Measurements from ENCODE around the gene NIFK.

Gene NIFK

GRCh38 chr2:121731366-121731765 is 5.3 kb downstream of the NIFK start:
- no peak overlapping the region for H3K4me3 ChIP-seq (ENCODE audit: control insufficient read depth, low read depth, low read length)
- no peak for TF ChIP-seq CTCF (IDR thresholded peaks at IDR 0.05; ENCODE audit: control insufficient read depth, insufficient read depth, low read depth, low read length, missing control alignments)
- no peak for DNase-seq (ENCODE audit: low read depth)

- H3K4me3 ChIP-seq (ENCODE audit: control insufficient read depth, low read depth, low read length), result no peak overlapping the region
- DNase-seq (ENCODE audit: low read depth), result no peak
- no peak for TF ChIP-seq CTCF (IDR thresholded peaks at IDR 0.05; ENCODE audit: control insufficient read depth, insufficient read depth, low read depth, low read length, missing control alignments)
These were observed 8.7 kb downstream of the NIFK start for GRCh38 chr2:121727950-121728349.

- DNase-seq (ENCODE audit: low read depth), result no peak
- TF ChIP-seq CTCF (IDR thresholded peaks at IDR 0.05; ENCODE audit: control insufficient read depth, insufficient read depth, low read depth, low read length, missing control alignments), result no peak
- H3K4me3 ChIP-seq (ENCODE audit: control insufficient read depth, low read depth, low read length), result no peak overlapping the region
These were observed 9.3 kb downstream of the NIFK start for GRCh38 chr2:121727332-121727731.

GRCh38 chr2:121723316-121723715 is 13.4 kb downstream of the NIFK start:
- no peak for TF ChIP-seq CTCF (IDR thresholded peaks at IDR 0.05; ENCODE audit: control insufficient read depth, insufficient read depth, low read depth, low read length, missing control alignments)
- no peak overlapping the region for H3K4me3 ChIP-seq (ENCODE audit: control insufficient read depth, low read depth, low read length)
- no peak for DNase-seq (ENCODE audit: low read depth)

GRCh38 chr2:121722479-121722878 is 14.2 kb downstream of the NIFK start:
- H3K4me3 ChIP-seq (ENCODE audit: control insufficient read depth, low read depth, low read length), result no peak overlapping the region
- TF ChIP-seq CTCF (IDR thresholded peaks at IDR 0.05; ENCODE audit: control insufficient read depth, insufficient read depth, low read depth, low read length, missing control alignments), result no peak
- DNase-seq (ENCODE audit: low read depth), result peak; percentile 28

GRCh38 chr2:121721926-121722325 is 14.7 kb downstream of the NIFK start:
- peak; percentile 70 for DNase-seq (ENCODE audit: low read depth)
- TF ChIP-seq CTCF (IDR thresholded peaks at IDR 0.05; ENCODE audit: control insufficient read depth, insufficient read depth, low read depth, low read length, missing control alignments), result no peak

GRCh38 chr2:121717529-121717928 is 19.1 kb downstream of the NIFK start:
- no peak for TF ChIP-seq CTCF (IDR thresholded peaks at IDR 0.05; ENCODE audit: control insufficient read depth, insufficient read depth, low read depth, low read length, missing control alignments)
- no peak for DNase-seq (ENCODE audit: low read depth)
- no peak overlapping the region for H3K4me3 ChIP-seq (ENCODE audit: control insufficient read depth, low read depth, low read length)

More at GRCh38 chr2:121721926-121722325, 14.7 kb downstream of the NIFK start:
- H3K4me3 ChIP-seq (ENCODE audit: control insufficient read depth, low read depth, low read length), result no peak overlapping the region
